SU-DHL-6 (cell line): Measurements from ENCODE around the gene ZXDC.

ENCODE experiments used
- CTCF ChIP-seq: fragments of 200-600 bp; sonication (generic); IDR thresholded peaks from one replicate; pipeline ENCODE4 v1.5.1; 2017; ENCODE audit warnings: antibody characterized with exemption, mild to moderate bottlenecking, low read length, moderate library complexity; ENCODE audit not compliant: insufficient read depth, poor library complexity, severe bottlenecking
- EZH2phosphoT487 ChIP-seq: fragments of 200-600 bp; sonication (generic), shearing (Covaris generic); conservative IDR thresholded peaks from 2 replicates; pipeline ENCODE4 v1.6.1; 2018; ENCODE audit warnings: mild to moderate bottlenecking, antibody characterized with exemption, low read length, moderate library complexity, mixed read lengths

GRCh38 chr3:126498461-126498860 lies 22.8 kb upstream of the ZXDC start:
- TF ChIP-seq CTCF = no peak
- TF ChIP-seq EZH2phosphoT487 = no peak
